Mesendoderm (in vitro differentiated cells): ENCODE results near the gene HPS1.
A peak's percentile ranks its signal among the peaks of the same experiment; 100 is the strongest.

Experiments
- DNase-seq: peaks from one replicate; pipeline ENCODE4 v3.0.0; 2013
- H2AK5ac ChIP-seq: 2 replicates; pipeline ENCODE4 v1.6.1; 2013; ENCODE audit warnings: low read length, inconsistent platforms
- H2BK120ac ChIP-seq: 2 replicates; pipeline ENCODE4 v1.6.1; 2013; ENCODE audit warnings: low read depth, mild to moderate bottlenecking, low read length, moderate library complexity, mixed read lengths
- H2BK15ac ChIP-seq: replicated peaks from 2 replicates; pipeline ENCODE4 v1.6.1; 2013; ENCODE audit warnings: low read depth, mild to moderate bottlenecking, moderate library complexity
- H2BK5ac ChIP-seq: 2 replicates; pipeline ENCODE4 v1.6.1; 2013; ENCODE audit warnings: low read length, inconsistent platforms
- H3K18ac ChIP-seq: 2 replicates; pipeline ENCODE4 v1.6.1; 2013; ENCODE audit warnings: mild to moderate bottlenecking, low read length, mixed read lengths
- H3K23ac ChIP-seq: one replicate; pipeline ENCODE4 v1.6.1; 2013; ENCODE audit warnings: low read length
- H3K27ac ChIP-seq: 2 replicates; pipeline ENCODE4 v1.5.1; 2013; ENCODE audit warnings: low read depth, mild to moderate bottlenecking, inconsistent platforms, low read length, moderate library complexity
- H3K27me3 ChIP-seq: 2 replicates; pipeline ENCODE4 v1.6.1; 2013; ENCODE audit warnings: low read length, control low read depth, mild to moderate bottlenecking, inconsistent platforms; ENCODE audit not compliant: insufficient read depth, poor library complexity
- H3K36me3 ChIP-seq: 2 replicates; pipeline ENCODE4 v1.6.1; 2013; ENCODE audit warnings: low read length, inconsistent platforms; ENCODE audit not compliant: control insufficient read depth, insufficient read depth
- H3K4ac ChIP-seq: one replicate; pipeline ENCODE4 v1.6.1; 2013; ENCODE audit warnings: low read depth, mild to moderate bottlenecking, low read length, moderate library complexity
- H3K4me1 ChIP-seq: 2 replicates; pipeline ENCODE4 v1.6.1; 2013; ENCODE audit warnings: low read depth, low read length, inconsistent platforms; ENCODE audit not compliant: control insufficient read depth
- H3K4me2 ChIP-seq: 2 replicates; pipeline ENCODE4 v1.6.1; 2013; ENCODE audit warnings: low read length
- H3K4me3 ChIP-seq: 2 replicates; pipeline ENCODE4 v1.5.1; 2013; ENCODE audit warnings: mild to moderate bottlenecking, low read length
- H3K56ac ChIP-seq: one replicate; pipeline ENCODE4 v1.6.1; 2013; ENCODE audit warnings: low read length
- H3K79me1 ChIP-seq: 2 replicates; pipeline ENCODE4 v1.6.1; 2013; ENCODE audit warnings: low read length, inconsistent platforms
- H3K79me2 ChIP-seq: 2 replicates; pipeline ENCODE4 v1.6.1; 2013; ENCODE audit warnings: mild to moderate bottlenecking, low read length; ENCODE audit not compliant: control insufficient read depth, insufficient read depth
- H3K9ac ChIP-seq: 2 replicates; pipeline ENCODE4 v1.6.1; 2013; ENCODE audit warnings: low read length, inconsistent platforms
- H4K5ac ChIP-seq: one replicate; pipeline ENCODE4 v1.6.1; 2013; ENCODE audit warnings: low read length
- H4K8ac ChIP-seq: one replicate; pipeline ENCODE4 v1.6.1; 2013; ENCODE audit warnings: low read depth, mild to moderate bottlenecking, control low read depth, low read length, moderate library complexity
- WGBS: extraction: QIAGEN DNeasy Blood & Tissue Kit; methylation state at CpG from one replicate; pipeline ENCODE4 v1.1.7; 2013; ENCODE audit warnings: low lambda C conversion rate, missing lambda C conversion rate; ENCODE audit not compliant: insufficient coverage; ENCODE audit errors: extremely low coverage; 5-methylcytosine and 5-hydroxymethylcytosine counted together

HPS1 gene

DNA sequence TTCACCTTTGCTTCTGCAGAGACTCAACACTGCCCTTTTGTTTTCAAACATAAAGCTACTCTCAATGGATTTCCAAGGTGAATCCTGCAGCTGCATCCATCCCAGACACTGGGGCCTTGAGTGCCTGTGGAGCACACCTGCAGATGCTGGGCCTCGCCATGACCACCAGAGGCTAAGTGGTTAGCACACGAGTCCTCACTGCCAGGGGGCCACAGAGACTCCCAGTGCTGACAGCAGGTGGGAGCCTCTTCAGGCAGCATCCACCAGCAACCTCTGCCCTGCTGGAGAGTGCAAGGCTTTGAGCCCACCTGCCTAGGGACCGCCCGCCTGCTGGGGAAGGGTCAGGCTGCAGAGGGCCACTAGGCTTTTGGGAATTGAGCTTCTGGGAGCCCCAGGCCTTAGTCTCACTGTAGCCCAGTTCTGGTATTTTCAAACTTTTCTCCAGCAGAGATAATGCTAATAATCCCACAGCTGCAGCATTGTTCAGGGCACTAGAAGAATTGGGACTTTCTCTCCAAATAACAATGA lies 9.4 kb upstream of the HPS1 start:
- Histone ChIP-seq H2BK15ac (no peak overlapping the region), H3K27me3 (no peaks in the 10 kb centered on the region), H3K79me1 (no peaks in the 10 kb centered on the region), H3K27ac (no peak overlapping the region), H2BK120ac (no peak overlapping the region), H3K4me2 (no peak overlapping the region), H4K5ac (no peak overlapping the region), H3K79me2 (no peaks in the 10 kb centered on the region), H3K4ac (no peak overlapping the region), H3K4me3 (no peak overlapping the region), H4K8ac (no peak overlapping the region), H3K4me1 (no peaks in the 10 kb centered on the region), H2BK5ac (no peak overlapping the region), H3K18ac (no peak overlapping the region), H3K56ac (no peak overlapping the region), H3K9ac (no peak overlapping the region), H2AK5ac (no peak overlapping the region), H3K23ac (no peak overlapping the region), H3K36me3 (no peaks in the 10 kb centered on the region)
- no peak for DNase-seq
- WGBS: no CpG with 5 or more reads among the region's 4 CpGs

DNA sequence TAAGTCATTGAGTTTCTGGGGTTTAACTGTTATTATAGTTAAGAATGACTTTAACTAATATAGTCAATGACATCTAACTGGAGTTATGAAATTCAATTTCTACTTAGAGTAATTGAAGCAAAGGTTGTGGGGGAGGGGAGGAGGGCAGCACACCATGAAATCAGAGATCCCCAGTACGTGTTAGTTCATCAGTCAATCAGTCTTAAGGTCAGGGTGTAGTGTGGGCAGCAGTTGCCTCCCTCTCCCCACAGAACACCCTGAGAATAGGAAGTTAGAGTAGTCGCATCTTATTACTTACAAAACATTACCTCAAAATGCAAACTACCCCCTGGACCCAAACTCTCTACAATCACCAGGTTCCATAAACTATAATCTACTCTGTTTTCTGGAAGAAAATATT lies 7.0 kb upstream of the HPS1 start:
- Histone ChIP-seq H3K36me3 (no peaks in the 10 kb centered on the region), H3K56ac (no peak overlapping the region), H3K9ac (no peak overlapping the region), H3K27ac (no peak overlapping the region), H2BK15ac (no peak overlapping the region), H3K4ac (no peak overlapping the region), H2BK120ac (no peak overlapping the region), H3K4me1 (no peaks in the 10 kb centered on the region), H2BK5ac (no peak overlapping the region), H3K27me3 (no peaks in the 10 kb centered on the region), H3K23ac (no peak overlapping the region), H3K4me2 (no peak overlapping the region), H4K5ac (no peak overlapping the region), H3K18ac (no peak overlapping the region), H3K79me2 (no peaks in the 10 kb centered on the region), H3K4me3 (no peak overlapping the region), H3K79me1 (no peaks in the 10 kb centered on the region), H4K8ac (no peak overlapping the region), H2AK5ac (no peak overlapping the region)
- WGBS: no CpG with 5 or more reads among the region's 2 CpGs
- DNase-seq: no peak

DNA sequence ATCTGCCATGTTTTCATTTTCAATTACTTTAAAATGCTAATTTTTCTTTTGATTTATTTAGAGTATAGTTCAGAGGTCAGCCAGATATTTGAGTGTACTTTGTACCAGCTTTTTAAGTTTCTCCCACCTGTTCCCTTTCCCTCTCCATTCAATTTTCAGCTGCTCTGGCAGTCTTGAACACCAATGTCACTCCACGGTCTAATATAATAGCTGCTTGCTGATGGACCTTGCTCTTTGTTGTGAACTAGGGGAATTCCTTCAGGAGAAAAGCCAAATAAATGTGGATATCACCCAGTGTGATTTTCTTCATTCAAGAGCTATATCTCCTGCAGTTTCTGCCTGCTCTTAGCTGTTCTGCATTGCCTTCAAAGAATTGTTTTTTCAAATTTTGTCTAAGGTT lies 3.9 kb upstream of the HPS1 start:
- no peak for DNase-seq
- H3K9ac ChIP-seq: no peak overlapping the region
- H3K79me2 ChIP-seq: no peaks in the 10 kb centered on the region
- H3K27ac ChIP-seq: no peak overlapping the region
- no peak overlapping the region for H2BK120ac ChIP-seq
- no peak overlapping the region for H3K4ac ChIP-seq
- no peaks in the 10 kb centered on the region for H3K4me1 ChIP-seq
- no peak overlapping the region for H3K23ac ChIP-seq
- no peak overlapping the region for H3K56ac ChIP-seq
- no peak overlapping the region for H4K5ac ChIP-seq
- H3K4me2 ChIP-seq: no peak overlapping the region
- no peak overlapping the region for H3K4me3 ChIP-seq
- peaks cover 2% of the 10 kb centered on the region for H3K79me1 ChIP-seq
- no peaks in the 10 kb centered on the region for H3K36me3 ChIP-seq
- no peaks in the 10 kb centered on the region for H3K27me3 ChIP-seq
- H2BK15ac ChIP-seq: no peak overlapping the region
- WGBS: no CpG with 5 or more reads among the region's 1 CpG
- no peak overlapping the region for H4K8ac ChIP-seq
- H3K18ac ChIP-seq: no peak overlapping the region
- H2BK5ac ChIP-seq: no peak overlapping the region
- H2AK5ac ChIP-seq: no peak overlapping the region

DNA sequence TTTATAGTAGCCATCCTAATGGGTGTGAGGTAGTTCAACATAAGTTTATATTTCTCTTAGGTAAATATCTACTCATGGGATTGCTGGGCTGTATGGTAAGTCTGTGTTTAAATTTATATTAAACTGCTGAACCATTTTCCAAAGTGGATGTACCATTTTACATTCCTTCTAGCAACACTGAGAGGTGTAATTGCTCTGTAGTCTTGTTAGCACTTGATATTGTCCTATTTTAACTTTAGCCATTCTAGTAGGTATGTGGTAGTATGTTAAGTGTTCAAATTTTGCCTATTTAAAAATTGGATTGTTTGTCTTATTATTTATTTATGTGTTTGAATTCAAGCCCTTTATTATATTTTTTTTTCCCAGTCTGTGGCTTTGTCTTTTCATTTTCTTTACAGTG lies 2.6 kb upstream of the HPS1 start:
- H3K56ac ChIP-seq: no peak overlapping the region
- no peak overlapping the region for H3K9ac ChIP-seq
- H2BK15ac ChIP-seq: no peak overlapping the region
- H3K4me3 ChIP-seq: no peak overlapping the region
- H2AK5ac ChIP-seq: no peak overlapping the region
- no peak overlapping the region for H3K4ac ChIP-seq
- H3K36me3 ChIP-seq: no peaks in the 10 kb centered on the region
- peaks cover 1% of the 10 kb centered on the region for H3K79me2 ChIP-seq
- no peak overlapping the region for H4K5ac ChIP-seq
- no peak overlapping the region for H3K18ac ChIP-seq
- no peaks in the 10 kb centered on the region for H3K27me3 ChIP-seq
- H3K27ac ChIP-seq: no peak overlapping the region
- H3K79me1 ChIP-seq: peaks cover 7% of the 10 kb centered on the region
- DNase-seq: no peak
- H2BK120ac ChIP-seq: no peak overlapping the region
- no peak overlapping the region for H4K8ac ChIP-seq
- H3K23ac ChIP-seq: no peak overlapping the region
- no peak overlapping the region for H3K4me2 ChIP-seq
- no peaks in the 10 kb centered on the region for H3K4me1 ChIP-seq
- no peak overlapping the region for H2BK5ac ChIP-seq

DNA sequence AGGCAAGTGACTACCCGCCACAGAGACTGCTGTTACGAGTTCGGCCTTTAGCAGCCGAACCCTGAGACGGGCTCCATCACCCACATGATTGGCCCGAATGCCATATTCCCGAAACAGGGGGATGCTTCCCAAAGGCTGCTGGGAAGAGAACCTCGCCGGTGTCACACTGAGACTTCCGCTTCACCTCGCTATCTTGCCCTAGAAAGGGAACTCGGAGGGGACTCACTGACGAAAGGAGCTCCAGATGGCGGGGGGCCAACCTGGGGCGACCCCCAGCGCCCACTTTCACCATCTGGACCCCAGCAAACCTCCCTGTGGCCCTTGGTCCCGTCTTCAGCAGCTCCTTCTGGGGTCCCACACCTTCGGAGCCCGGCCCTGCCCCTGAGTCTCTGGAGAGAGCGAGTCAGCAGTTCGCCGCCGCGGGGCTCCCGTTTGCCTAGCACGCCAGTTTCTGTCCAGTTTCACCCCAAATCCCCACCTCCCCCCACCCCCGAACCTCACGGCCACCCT lies 529 bp downstream of the HPS1 start:
- Histone ChIP-seq H2BK5ac (no peak overlapping the region), H3K4me1 (no peaks in the 10 kb centered on the region), H2BK120ac (no peak overlapping the region), H3K23ac (peak overlapping the region; percentile 73), H3K36me3 (no peaks in the 10 kb centered on the region), H2BK15ac (no peak overlapping the region), H3K18ac (peak overlapping the region; percentile 91), H3K79me2 (peaks cover 1% of the 10 kb centered on the region), H3K4ac (peak overlapping the region; percentile 64), H4K8ac (no peak overlapping the region), H3K9ac (peak overlapping the region; percentile 82), H3K27me3 (no peaks in the 10 kb centered on the region), H4K5ac (no peak overlapping the region), H3K4me3 (peak overlapping the region; percentile 73), H3K79me1 (peaks cover 7% of the 10 kb centered on the region), H3K27ac (no peak overlapping the region), H3K4me2 (peak overlapping the region; percentile 69), H2AK5ac (no peak overlapping the region), H3K56ac (peak overlapping the region; percentile 93)
- WGBS: no CpG with 5 or more reads among the region's 28 CpGs
- peak; percentile 54 for DNase-seq

DNA sequence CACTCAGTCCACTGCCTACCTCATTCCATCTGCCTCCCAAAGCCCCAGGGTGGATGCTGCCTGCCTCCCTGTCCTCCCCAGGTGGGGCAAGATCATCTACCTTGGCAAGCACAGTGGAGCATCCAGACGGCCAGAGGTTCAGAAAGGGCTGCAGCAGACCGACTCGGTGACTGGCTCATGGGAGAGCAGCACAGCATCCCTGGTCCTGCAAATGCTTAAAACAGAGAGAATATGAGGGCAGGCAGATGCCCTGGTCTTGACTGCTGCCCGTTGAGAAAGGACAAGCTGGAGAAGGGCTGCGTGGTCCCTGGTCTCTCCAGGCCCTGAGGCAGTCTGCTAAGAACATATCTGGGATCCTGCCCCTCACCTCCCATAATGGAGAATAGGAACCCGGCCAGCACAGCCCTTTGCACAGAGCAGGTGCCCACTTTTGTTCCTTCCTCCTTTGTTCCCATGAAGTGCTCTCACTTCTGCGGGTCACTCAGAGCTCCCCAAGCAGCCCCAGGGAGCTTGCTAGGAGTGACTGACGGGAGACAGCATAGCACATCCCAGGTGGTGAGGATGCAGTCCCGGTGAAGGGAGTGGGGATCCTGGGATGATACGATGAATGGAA lies 1.4 kb downstream of the HPS1 start:
- Histone ChIP-seq H4K8ac (no peak overlapping the region), H3K4ac (no peak overlapping the region), H3K27ac (no peak overlapping the region), H3K4me1 (no peaks in the 10 kb centered on the region), H3K36me3 (no peaks in the 10 kb centered on the region), H2AK5ac (no peak overlapping the region), H3K18ac (no peak overlapping the region), H3K9ac (peak overlapping the region; percentile 14), H2BK120ac (no peak overlapping the region), H3K4me2 (no peak overlapping the region), H4K5ac (no peak overlapping the region), H3K56ac (peak overlapping the region; percentile 69), H3K79me2 (peaks cover 1% of the 10 kb centered on the region), H3K4me3 (no peak overlapping the region), H3K23ac (no peak overlapping the region), H3K27me3 (no peaks in the 10 kb centered on the region), H2BK15ac (no peak overlapping the region), H2BK5ac (no peak overlapping the region), H3K79me1 (peaks cover 7% of the 10 kb centered on the region)
- DNase-seq: no peak
- no CpG with 5 or more reads among the region's 10 CpGs for whole genome bisulfite sequencing
